ENCODE results near the gene VSIG10.

DNA sequence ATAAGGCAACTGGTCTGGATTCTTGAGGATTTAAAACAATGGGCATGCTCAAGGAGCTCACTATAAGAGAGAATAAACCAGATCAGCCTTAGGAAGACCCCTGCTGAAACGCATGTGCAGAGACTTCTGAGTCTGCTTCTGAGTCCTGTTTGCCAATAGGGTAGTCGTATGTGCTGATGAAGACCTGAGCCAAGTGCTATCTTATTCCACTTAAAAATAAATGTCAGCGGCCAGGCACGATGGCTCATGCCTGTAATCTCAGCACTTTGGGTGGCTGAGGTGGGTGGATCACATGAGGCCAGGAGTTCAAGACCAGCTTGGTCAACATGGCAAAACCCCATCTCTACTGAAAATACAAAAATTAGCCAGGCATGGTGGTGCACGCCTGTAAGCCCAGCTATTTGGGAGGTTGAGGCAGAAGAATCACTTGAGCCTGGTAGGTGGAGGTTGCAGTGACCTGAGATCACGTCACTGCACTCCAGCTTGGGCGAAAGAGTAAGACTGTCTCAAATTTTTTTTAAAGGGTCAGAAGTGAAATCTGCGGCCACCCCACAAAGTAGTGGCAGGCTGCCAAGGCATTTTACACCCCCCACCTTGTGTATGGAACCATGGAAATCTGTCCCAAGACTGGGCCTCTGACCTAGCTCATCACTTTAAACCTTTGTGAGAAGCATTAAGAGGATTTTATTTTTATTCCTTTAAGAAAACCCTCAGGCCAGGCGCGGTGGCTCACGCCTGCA is 67.0 kb downstream of the VSIG10 start:
- TF ChIP-seq, protein P1, sequence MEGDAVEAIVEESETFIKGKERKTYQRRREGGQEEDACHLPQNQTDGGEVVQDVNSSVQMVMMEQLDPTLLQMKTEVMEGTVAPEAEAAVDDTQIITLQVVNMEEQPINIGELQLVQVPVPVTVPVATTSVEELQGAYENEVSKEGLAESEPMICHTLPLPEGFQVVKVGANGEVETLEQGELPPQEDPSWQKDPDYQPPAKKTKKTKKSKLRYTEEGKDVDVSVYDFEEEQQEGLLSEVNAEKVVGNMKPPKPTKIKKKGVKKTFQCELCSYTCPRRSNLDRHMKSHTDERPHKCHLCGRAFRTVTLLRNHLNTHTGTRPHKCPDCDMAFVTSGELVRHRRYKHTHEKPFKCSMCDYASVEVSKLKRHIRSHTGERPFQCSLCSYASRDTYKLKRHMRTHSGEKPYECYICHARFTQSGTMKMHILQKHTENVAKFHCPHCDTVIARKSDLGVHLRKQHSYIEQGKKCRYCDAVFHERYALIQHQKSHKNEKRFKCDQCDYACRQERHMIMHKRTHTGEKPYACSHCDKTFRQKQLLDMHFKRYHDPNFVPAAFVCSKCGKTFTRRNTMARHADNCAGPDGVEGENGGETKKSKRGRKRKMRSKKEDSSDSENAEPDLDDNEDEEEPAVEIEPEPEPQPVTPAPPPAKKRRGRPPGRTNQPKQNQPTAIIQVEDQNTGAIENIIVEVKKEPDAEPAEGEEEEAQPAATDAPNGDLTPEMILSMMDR (tag by site-specific recombination; IDR thresholded peaks at IDR 0.05), result no peak
- TF ChIP-seq GLI2 (tag by site-specific recombination; IDR thresholded peaks at IDR 0.05; ENCODE audit: borderline replicate concordance, low read depth), result no peak
- TF ChIP-seq GLI4 (tag by site-specific recombination; IDR thresholded peaks at IDR 0.05), result no peak
- no peak for TF ChIP-seq ZNF529 (tag by site-specific recombination; IDR thresholded peaks at IDR 0.05; ENCODE audit: insufficient replicate concordance)
- TF ChIP-seq, protein P2, sequence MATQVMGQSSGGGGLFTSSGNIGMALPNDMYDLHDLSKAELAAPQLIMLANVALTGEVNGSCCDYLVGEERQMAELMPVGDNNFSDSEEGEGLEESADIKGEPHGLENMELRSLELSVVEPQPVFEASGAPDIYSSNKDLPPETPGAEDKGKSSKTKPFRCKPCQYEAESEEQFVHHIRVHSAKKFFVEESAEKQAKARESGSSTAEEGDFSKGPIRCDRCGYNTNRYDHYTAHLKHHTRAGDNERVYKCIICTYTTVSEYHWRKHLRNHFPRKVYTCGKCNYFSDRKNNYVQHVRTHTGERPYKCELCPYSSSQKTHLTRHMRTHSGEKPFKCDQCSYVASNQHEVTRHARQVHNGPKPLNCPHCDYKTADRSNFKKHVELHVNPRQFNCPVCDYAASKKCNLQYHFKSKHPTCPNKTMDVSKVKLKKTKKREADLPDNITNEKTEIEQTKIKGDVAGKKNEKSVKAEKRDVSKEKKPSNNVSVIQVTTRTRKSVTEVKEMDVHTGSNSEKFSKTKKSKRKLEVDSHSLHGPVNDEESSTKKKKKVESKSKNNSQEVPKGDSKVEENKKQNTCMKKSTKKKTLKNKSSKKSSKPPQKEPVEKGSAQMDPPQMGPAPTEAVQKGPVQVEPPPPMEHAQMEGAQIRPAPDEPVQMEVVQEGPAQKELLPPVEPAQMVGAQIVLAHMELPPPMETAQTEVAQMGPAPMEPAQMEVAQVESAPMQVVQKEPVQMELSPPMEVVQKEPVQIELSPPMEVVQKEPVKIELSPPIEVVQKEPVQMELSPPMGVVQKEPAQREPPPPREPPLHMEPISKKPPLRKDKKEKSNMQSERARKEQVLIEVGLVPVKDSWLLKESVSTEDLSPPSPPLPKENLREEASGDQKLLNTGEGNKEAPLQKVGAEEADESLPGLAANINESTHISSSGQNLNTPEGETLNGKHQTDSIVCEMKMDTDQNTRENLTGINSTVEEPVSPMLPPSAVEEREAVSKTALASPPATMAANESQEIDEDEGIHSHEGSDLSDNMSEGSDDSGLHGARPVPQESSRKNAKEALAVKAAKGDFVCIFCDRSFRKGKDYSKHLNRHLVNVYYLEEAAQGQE (tag by site-specific recombination; IDR thresholded peaks at IDR 0.05), result no peak
- no peak for TF ChIP-seq ZBTB20 (tag by site-specific recombination; IDR thresholded peaks at IDR 0.05)
- TF ChIP-seq, protein P3, sequence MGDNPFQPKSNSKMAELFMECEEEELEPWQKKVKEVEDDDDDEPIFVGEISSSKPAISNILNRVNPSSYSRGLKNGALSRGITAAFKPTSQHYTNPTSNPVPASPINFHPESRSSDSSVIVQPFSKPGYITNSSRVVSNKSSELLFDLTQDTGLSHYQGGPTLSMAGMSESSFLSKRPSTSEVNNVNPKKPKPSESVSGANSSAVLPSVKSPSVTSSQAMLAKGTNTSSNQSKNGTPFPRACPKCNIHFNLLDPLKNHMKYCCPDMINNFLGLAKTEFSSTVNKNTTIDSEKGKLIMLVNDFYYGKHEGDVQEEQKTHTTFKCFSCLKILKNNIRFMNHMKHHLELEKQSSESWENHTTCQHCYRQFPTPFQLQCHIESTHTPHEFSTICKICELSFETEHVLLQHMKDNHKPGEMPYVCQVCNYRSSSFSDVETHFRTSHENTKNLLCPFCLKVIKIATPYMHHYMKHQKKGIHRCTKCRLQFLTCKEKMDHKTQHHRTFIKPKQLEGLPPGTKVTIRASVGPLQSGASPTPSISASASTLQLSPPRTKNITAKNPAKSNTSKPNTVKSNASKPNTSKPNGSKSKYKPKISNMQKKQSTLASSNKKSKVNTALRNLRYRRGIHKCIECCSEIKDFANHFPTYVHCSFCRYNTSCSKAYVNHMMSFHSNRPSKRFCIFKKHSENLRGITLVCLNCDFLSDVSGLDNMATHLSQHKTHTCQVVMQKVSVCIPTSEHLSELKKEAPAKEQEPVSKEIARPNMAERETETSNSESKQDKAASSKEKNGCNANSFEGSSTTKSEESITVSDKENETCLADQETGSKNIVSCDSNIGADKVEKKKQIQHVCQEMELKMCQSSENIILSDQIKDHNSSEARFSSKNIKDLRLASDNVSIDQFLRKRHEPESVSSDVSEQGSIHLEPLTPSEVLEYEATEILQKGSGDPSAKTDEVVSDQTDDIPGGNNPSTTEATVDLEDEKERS (tag by site-specific recombination; IDR thresholded peaks at IDR 0.05), result no peak
- TF ChIP-seq ZNF121 (tag by site-specific recombination; IDR thresholded peaks at IDR 0.05), result no peak
- TF ChIP-seq, protein P4, sequence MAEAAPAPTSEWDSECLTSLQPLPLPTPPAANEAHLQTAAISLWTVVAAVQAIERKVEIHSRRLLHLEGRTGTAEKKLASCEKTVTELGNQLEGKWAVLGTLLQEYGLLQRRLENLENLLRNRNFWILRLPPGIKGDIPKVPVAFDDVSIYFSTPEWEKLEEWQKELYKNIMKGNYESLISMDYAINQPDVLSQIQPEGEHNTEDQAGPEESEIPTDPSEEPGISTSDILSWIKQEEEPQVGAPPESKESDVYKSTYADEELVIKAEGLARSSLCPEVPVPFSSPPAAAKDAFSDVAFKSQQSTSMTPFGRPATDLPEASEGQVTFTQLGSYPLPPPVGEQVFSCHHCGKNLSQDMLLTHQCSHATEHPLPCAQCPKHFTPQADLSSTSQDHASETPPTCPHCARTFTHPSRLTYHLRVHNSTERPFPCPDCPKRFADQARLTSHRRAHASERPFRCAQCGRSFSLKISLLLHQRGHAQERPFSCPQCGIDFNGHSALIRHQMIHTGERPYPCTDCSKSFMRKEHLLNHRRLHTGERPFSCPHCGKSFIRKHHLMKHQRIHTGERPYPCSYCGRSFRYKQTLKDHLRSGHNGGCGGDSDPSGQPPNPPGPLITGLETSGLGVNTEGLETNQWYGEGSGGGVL (tag by site-specific recombination; IDR thresholded peaks at IDR 0.05), result no peak
- no peak for TF ChIP-seq ZNF24 (tag by site-specific recombination; IDR thresholded peaks at IDR 0.05)
- no peak for TF ChIP-seq ZNF548 (tag by site-specific recombination; IDR thresholded peaks at IDR 0.05)
- TF ChIP-seq ZNF133 (tag by site-specific recombination; IDR thresholded peaks at IDR 0.05), result no peak
- TF ChIP-seq SP2 (tag by site-specific recombination; IDR thresholded peaks at IDR 0.05), result no peak
- TF ChIP-seq ZNF274 (IDR thresholded peaks at IDR 0.05; ENCODE audit: low read length), result no peak
- no peak for TF ChIP-seq ZNF274 (tag by site-specific recombination; IDR thresholded peaks at IDR 0.05; ENCODE audit: borderline replicate concordance)
